OCI-LY3 (cell line): ENCODE results near the gene PARN.

Experiments
- H2AFZ ChIP-seq: fragments of 200-600, 300-600 bp; shearing (Covaris generic); 2 replicates; pipeline ENCODE4 v1.6.0; 2014; ENCODE audit warnings: antibody characterized with exemption, low read depth, low read length
- H3K27ac ChIP-seq: fragments of 200-600, 300-600 bp; sonication (generic); 2 replicates; pipeline ENCODE4 v1.5.1; 2014; ENCODE audit warnings: mild to moderate bottlenecking, low read length, moderate library complexity, mixed read lengths
- H3K27me3 ChIP-seq: fragments of 200-600, 300-600 bp; sonication (generic); 2 replicates; pipeline ENCODE4 v1.6.1; 2014; ENCODE audit warnings: low read depth, low read length, mixed read lengths
- H3K36me3 ChIP-seq: fragments of 200-600, 300-600 bp; sonication (generic); replicated peaks from 2 replicates; pipeline ENCODE3; 2014; ENCODE audit warnings: low read depth, low read length, mixed read lengths
- H3K4me1 ChIP-seq: fragments of 300-600, 200-600 bp; sonication (generic); 2 replicates; pipeline ENCODE4 v1.6.1; 2014; ENCODE audit warnings: low read length, mixed read lengths
- H3K4me2 ChIP-seq: fragments of 200-600, 300-600 bp; sonication (generic); 2 replicates; pipeline ENCODE4 v1.6.1; 2014; ENCODE audit warnings: low read length, mixed read lengths
- H3K4me3 ChIP-seq: fragments of 300-600, 200-600 bp; sonication (generic); 2 replicates; pipeline ENCODE4 v1.5.1; 2014; ENCODE audit warnings: antibody characterized with exemption, mild to moderate bottlenecking, low read length, moderate library complexity
- H3K79me2 ChIP-seq: fragments of 300-600, 200-600 bp; shearing (Covaris generic); 2 replicates; pipeline ENCODE4 v1.6.1; 2014; ENCODE audit warnings: mild to moderate bottlenecking, low read length, mixed read lengths
- H3K9ac ChIP-seq: fragments of 300-600, 200-600 bp; shearing (Covaris generic); 2 replicates; pipeline ENCODE4 v1.6.0; 2014; ENCODE audit warnings: mild to moderate bottlenecking, low read length, moderate library complexity
- H3K9me3 ChIP-seq: fragments of 200-600, 300-600 bp; shearing (Covaris generic); 2 replicates; pipeline ENCODE4 v1.6.1; 2014; ENCODE audit warnings: low read length, mixed read lengths; ENCODE audit not compliant: insufficient read depth
- H4K20me1 ChIP-seq: fragments of 200-600, 300-600 bp; sonication (generic); 2 replicates; pipeline ENCODE4 v1.6.1; 2016; ENCODE audit warnings: low read length, mixed read lengths; ENCODE audit not compliant: insufficient read depth
- EZH2phosphoT487 ChIP-seq: fragments of 200-600 bp; shearing (Covaris generic); IDR thresholded peaks from 2 replicates; pipeline ENCODE4 v1.6.1; 2018; ENCODE audit warnings: antibody characterized with exemption, mixed run types, low read depth
- TF ChIP-seq, protein P1 (sequence below): fragments of 200-600, 300-600 bp; sonication (generic); IDR thresholded peaks from 2 replicates; pipeline ENCODE4 v1.5.1; 2014; ENCODE audit warnings: antibody characterized with exemption, low read length, low read depth

Gene PARN

DNA sequence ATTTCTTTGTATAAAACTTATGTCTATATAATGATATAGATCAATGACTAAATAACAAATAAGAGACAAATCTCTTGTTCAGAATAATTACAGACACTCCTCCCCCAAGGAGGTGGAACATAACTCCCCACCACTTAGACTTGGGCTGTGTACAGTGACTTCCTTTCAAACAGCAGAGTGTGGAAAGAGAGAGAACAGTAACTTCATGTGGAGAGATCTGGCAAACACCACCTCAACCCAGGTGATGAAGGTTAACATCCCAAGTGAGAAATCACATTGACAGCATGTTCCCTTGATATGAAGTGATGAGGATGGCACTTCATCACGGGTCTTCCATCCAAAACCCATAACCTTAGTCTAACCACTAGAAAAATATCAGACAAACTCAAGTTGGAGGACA lies 169.3 kb downstream of the PARN start:
- Histone ChIP-seq H3K4me3 (no peak overlapping the region), H3K36me3 (peaks cover 16% of the 10 kb centered on the region), H3K4me1 (no peaks in the 10 kb centered on the region), H4K20me1 (no peaks in the 10 kb centered on the region), H3K27me3 (no peaks in the 10 kb centered on the region), H3K9me3 (peaks cover 4% of the 10 kb centered on the region; the same call in 1 of the 2 replicates), H3K4me2 (no peak overlapping the region), H3K9ac (no peak overlapping the region), H3K27ac (no peak overlapping the region), H3K79me2 (no peaks in the 10 kb centered on the region), H2AFZ (no peak overlapping the region)
- TF ChIP-seq, protein P1, sequence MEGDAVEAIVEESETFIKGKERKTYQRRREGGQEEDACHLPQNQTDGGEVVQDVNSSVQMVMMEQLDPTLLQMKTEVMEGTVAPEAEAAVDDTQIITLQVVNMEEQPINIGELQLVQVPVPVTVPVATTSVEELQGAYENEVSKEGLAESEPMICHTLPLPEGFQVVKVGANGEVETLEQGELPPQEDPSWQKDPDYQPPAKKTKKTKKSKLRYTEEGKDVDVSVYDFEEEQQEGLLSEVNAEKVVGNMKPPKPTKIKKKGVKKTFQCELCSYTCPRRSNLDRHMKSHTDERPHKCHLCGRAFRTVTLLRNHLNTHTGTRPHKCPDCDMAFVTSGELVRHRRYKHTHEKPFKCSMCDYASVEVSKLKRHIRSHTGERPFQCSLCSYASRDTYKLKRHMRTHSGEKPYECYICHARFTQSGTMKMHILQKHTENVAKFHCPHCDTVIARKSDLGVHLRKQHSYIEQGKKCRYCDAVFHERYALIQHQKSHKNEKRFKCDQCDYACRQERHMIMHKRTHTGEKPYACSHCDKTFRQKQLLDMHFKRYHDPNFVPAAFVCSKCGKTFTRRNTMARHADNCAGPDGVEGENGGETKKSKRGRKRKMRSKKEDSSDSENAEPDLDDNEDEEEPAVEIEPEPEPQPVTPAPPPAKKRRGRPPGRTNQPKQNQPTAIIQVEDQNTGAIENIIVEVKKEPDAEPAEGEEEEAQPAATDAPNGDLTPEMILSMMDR = no peak
- no peak for TF ChIP-seq EZH2phosphoT487

DNA sequence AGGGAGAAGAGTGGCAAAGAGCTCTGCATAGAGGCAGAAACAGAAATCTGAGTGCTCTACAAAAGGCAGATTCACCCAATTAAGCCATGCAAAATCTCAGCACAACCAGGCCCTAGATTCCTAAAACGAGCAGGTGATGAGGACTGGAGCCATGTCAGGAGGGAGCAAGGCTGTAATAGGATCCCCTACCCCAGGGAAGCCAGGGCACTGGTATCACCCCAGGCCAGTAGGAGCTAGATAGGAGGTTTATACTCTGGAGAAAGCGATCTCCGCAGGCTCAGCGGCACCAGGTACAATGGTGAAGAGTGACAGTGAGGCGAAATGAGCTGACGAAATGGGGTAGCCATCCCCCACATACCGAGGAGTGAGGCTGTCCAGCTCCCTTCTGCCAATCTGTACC lies 171.5 kb downstream of the PARN start:
- H3K9me3 ChIP-seq = no peaks in the 10 kb centered on the region
- no peak overlapping the region for H3K9ac ChIP-seq
- no peaks in the 10 kb centered on the region for H3K79me2 ChIP-seq
- H3K27ac ChIP-seq = no peak overlapping the region
- no peak for TF ChIP-seq EZH2phosphoT487
- TF ChIP-seq, protein P1 = no peak
- no peak overlapping the region for H3K4me2 ChIP-seq
- H3K36me3 ChIP-seq = peaks cover 5% of the 10 kb centered on the region
- H4K20me1 ChIP-seq = no peaks in the 10 kb centered on the region
- H3K4me3 ChIP-seq = no peak overlapping the region
- no peak overlapping the region for H2AFZ ChIP-seq
- H3K27me3 ChIP-seq = no peaks in the 10 kb centered on the region
- no peaks in the 10 kb centered on the region for H3K4me1 ChIP-seq

DNA sequence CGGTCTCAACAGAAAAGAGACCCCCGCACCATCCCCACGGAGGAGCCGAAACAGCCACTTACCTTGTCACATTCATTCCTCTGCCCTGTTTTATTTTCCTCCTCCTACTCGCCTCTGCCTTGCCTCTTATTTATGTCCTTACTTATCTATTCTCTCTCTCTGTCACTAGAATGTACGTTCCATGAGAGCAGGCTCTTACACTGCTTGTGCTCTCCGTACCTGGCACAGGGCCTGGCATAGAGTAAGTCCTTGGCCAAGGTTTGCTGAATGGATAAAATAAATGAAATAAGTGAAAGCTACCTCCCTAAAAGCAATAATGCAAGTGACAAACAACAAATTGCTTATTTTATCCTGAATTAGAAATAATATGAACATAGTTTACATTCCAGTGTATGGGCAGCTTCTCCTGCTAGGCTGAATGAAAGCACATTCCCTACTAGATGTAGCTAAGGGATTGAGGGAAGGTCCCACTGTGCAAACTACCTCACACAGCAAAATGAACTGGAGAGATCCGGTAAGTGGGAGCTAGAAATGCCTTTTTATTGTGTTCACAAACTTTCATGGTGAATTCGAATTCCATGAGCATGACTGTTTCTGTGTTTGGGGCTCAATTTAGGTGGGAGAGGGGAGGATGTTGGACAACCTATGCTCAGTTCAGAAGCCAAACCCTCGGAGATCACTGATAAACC lies 173.1 kb downstream of the PARN start:
- no peaks in the 10 kb centered on the region for H3K4me1 ChIP-seq
- no peaks in the 10 kb centered on the region for H3K9me3 ChIP-seq
- no peak overlapping the region for H2AFZ ChIP-seq
- peaks cover 5% of the 10 kb centered on the region for H3K36me3 ChIP-seq
- no peak overlapping the region for H3K4me2 ChIP-seq
- H3K4me3 ChIP-seq = no peak overlapping the region
- no peaks in the 10 kb centered on the region for H3K79me2 ChIP-seq
- no peak overlapping the region for H3K27ac ChIP-seq
- H3K9ac ChIP-seq = no peak overlapping the region
- TF ChIP-seq EZH2phosphoT487 = no peak
- TF ChIP-seq, protein P1 = no peak
- no peaks in the 10 kb centered on the region for H4K20me1 ChIP-seq
- no peaks in the 10 kb centered on the region for H3K27me3 ChIP-seq

DNA sequence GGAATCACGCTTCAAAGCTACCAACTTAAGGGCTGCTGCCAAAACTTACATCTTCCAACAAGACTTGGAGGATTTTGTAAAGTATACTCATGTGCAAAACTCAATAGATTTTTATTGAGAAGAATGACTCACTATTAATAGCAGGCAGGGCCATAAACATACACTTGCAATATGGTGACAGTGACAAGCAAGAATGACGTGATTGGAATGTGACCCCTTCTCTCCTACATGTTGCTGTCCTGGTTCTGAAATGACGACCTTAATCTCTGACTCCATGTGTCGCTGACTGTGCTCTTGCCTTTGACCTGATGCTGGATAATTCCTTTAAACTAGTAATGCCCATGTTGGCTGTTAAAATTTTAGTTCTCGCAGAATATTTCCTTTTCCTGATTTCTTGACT lies 174.5 kb downstream of the PARN start:
- H3K9me3 ChIP-seq = no peaks in the 10 kb centered on the region

More for the DNA sequence above, 174.5 kb downstream of the PARN start:
- Histone ChIP-seq H4K20me1 (no peaks in the 10 kb centered on the region), H2AFZ (no peak overlapping the region), H3K27ac (no peak overlapping the region), H3K4me2 (no peak overlapping the region), H3K4me3 (no peak overlapping the region), H3K79me2 (no peaks in the 10 kb centered on the region), H3K36me3 (no peaks in the 10 kb centered on the region), H3K27me3 (no peaks in the 10 kb centered on the region), H3K9ac (no peak overlapping the region), H3K4me1 (no peaks in the 10 kb centered on the region)
- TF ChIP-seq, protein P1 = no peak
- no peak for TF ChIP-seq EZH2phosphoT487
